Gastroesophageal sphincter (tissue), 4 donors: ENCODE data around the gene GNA14. TPM values are rescaled to one million over a fixed set of nuclear protein-coding genes. Genes with fewer than 3 reads are reported as not detected.

ENCODE experiments used
- ATAC-seq: fragments of 150-250 bp; one replicate; pipeline ENCODE4 v1.9.1; 2016; ENCODE audit warnings: mild to moderate bottlenecking, moderate library complexity
- H3K27ac ChIP-seq, 4 donors: fragments of 200-600 bp; sonication (generic) in 3 of 4; 1 replicate in 3 of 4; 2 replicates in 1 of 4; pipeline ENCODE4 v1.5.1; 2016 to 2019
- H3K27me3 ChIP-seq: fragments of 200-600 bp; sonication (generic); one replicate; pipeline ENCODE4 v1.5.1; 2019
- H3K36me3 ChIP-seq, 2 donors: fragments of 200-600 bp; sonication (generic); one replicate each; pipeline ENCODE4 v1.5.1; 2019; ENCODE audit warnings: control low read depth in 1 of 2
- H3K4me1 ChIP-seq, 3 donors: fragments of 200-600 bp; sonication (generic); 1 replicate in 2 of 3; 2 replicates in 1 of 3; pipeline ENCODE4 v1.5.1; 2016 to 2019; ENCODE audit warnings: control low read depth in 2 of 3
- H3K4me3 ChIP-seq, 2 donors: fragments of 200-600 bp; sonication (generic); one replicate each; pipeline ENCODE4 v1.5.1; 2019; ENCODE audit warnings: mild to moderate bottlenecking in 1 of 2, moderate library complexity in 1 of 2
- H3K9me3 ChIP-seq, 3 donors: fragments of 200-600 bp; sonication (generic); one replicate each; pipeline ENCODE4 v1.5.1; 2017 to 2019; ENCODE audit warnings: control low read depth in 2 of 3
- CTCF ChIP-seq, 4 experiments: fragments of 200-600 bp in 2 of 4; fragments of 450-650 bp in 2 of 4; sonication (generic) in 1 of 4; IDR thresholded peaks; one replicate each; pipeline ENCODE4 v1.5.1; 2017 to 2019; ENCODE audit warnings: antibody characterized with exemption in 4 of 4, mild to moderate bottlenecking in 2 of 4, moderate library complexity in 2 of 4
- EP300 ChIP-seq: sonication (generic); formaldehyde crosslinking; IDR thresholded peaks from one replicate; pipeline ENCODE4 v1.6.1; 2017; ENCODE audit warnings: antibody characterized with exemption, mild to moderate bottlenecking
- POLR2A ChIP-seq, 2 donors: fragments of 450-650 bp; IDR thresholded peaks; one replicate each; pipeline ENCODE4 v1.6.1; 2017; ENCODE audit warnings: antibody characterized with exemption in 2 of 2, mild to moderate bottlenecking in 2 of 2, moderate library complexity in 1 of 2
- POLR2AphosphoS5 ChIP-seq: sonication (generic); formaldehyde crosslinking; IDR thresholded peaks from one replicate; pipeline ENCODE4 v1.6.1; 2017; ENCODE audit warnings: antibody characterized with exemption
- WGBS, 2 donors: methylation state at CpG; one replicate each; pipeline ENCODE4 v1.1.5; 2018; ENCODE audit warnings: low coverage in 1 of 2; 5-methylcytosine and 5-hydroxymethylcytosine counted together
- total RNA-seq, 4 donors: library from RNA; depleted of rRNA; stranded (reverse); fragments of >200 nt; gene quantifications; one replicate each; pipeline ENCODE4 v1.1.0, GENCODE V29; 2016

The GNA14 gene
- total RNA-seq, 4 donors from 2014 or later, result 3.9 to 6.4 (median 5.1) TPM

GRCh38 chr9:77433675-77434445, 214.3 kb downstream of the GNA14 start:
- H3K4me1 ChIP-seq, result no peaks in the 10 kb centered on the region
- TF ChIP-seq CTCF (IDR thresholded peaks at IDR 0.05) (peak; percentile 76 to 93 (median 82)), POLR2AphosphoS5 (no peak), EP300 (no peak), POLR2A (IDR thresholded peaks at IDR 0.05) (no peak)
- 61 to 67% methylated on average over 19 to 21 of the region's 21 CpGs for WGBS, 2 donors
- H3K27ac ChIP-seq, result no peak overlapping the region
- no peak overlapping the region for H3K4me3 ChIP-seq
- H3K9me3 ChIP-seq, result no peaks in the 10 kb centered on the region
- H3K36me3 ChIP-seq, result no peaks in the 10 kb centered on the region
- no peaks in the 10 kb centered on the region for H3K27me3 ChIP-seq
- ATAC-seq, result peak; percentile 71

GRCh38 chr9:77432053-77432452, 216.1 kb downstream of the GNA14 start:
- Histone ChIP-seq H3K27me3 (no peaks in the 10 kb centered on the region), H3K27ac (no peak overlapping the region), H3K9me3 (no peaks in the 10 kb centered on the region), H3K36me3 (no peaks in the 10 kb centered on the region), H3K4me1 (no peaks in the 10 kb centered on the region), H3K4me3 (no peak overlapping the region)
- 90 to 95% methylated on average over 2 to 3 of the region's 6 CpGs for WGBS, 2 donors
- TF ChIP-seq EP300 (no peak), POLR2A (IDR thresholded peaks at IDR 0.05) (no peak), POLR2AphosphoS5 (no peak), CTCF (IDR thresholded peaks at IDR 0.05) (no peak)
- no peak for ATAC-seq

GRCh38 chr9:77429928-77430327, 218.2 kb downstream of the GNA14 start:
- no peaks in the 10 kb centered on the region for H3K27me3 ChIP-seq
- no peak overlapping the region for H3K27ac ChIP-seq
- H3K4me3 ChIP-seq, result no peak overlapping the region
- H3K9me3 ChIP-seq, result no peaks in the 10 kb centered on the region
- no peak for ATAC-seq
- no peak for TF ChIP-seq EP300
- no peak for TF ChIP-seq CTCF (IDR thresholded peaks at IDR 0.05)
- no peak for TF ChIP-seq POLR2A (IDR thresholded peaks at IDR 0.05)
- no peak for TF ChIP-seq POLR2AphosphoS5
- no peaks in the 10 kb centered on the region for H3K4me1 ChIP-seq
- WGBS, 2 donors, result 52% methylated on average over 2 of the region's 2 CpGs; no CpG with 5 or more reads in 1 of the 2 donors
- peaks cover 0 to 1% of the 10 kb centered on the region in 2 donors for H3K36me3 ChIP-seq

- WGBS, 2 donors, result 53 to 76% methylated on average over 4 to 5 of the region's 7 CpGs
- H3K4me3 ChIP-seq, result no peak overlapping the region
- TF ChIP-seq POLR2AphosphoS5 (no peak), EP300 (no peak), CTCF (IDR thresholded peaks at IDR 0.05) (no peak), POLR2A (IDR thresholded peaks at IDR 0.05) (no peak)
- peaks cover 0 to 12% of the 10 kb centered on the region in 2 donors for H3K36me3 ChIP-seq
- no peaks in the 10 kb centered on the region for H3K4me1 ChIP-seq
- H3K27ac ChIP-seq, result no peak overlapping the region
- no peak for ATAC-seq
- no peaks in the 10 kb centered on the region for H3K9me3 ChIP-seq
- H3K27me3 ChIP-seq, result no peaks in the 10 kb centered on the region
Observed at GRCh38 chr9:77427256-77427927, 220.7 kb downstream of the GNA14 start.
